ENCODE results near the gene MPND. TPM values are rescaled to one million over a fixed set of nuclear protein-coding genes. Genes with fewer than 3 reads are reported as not detected.
A peak's percentile ranks its signal among the peaks of the same experiment; 100 is the strongest.

Gene MPND
- 10 to 100 TPM; 21.9 to 31.3 TPM for total RNA-seq
- polyA plus RNA-seq (ENCODE audit: insufficient read length in 6 of 6), result 10 to 100 TPM; 19.9 to 27.3 (median 25.8) TPM
- long read RNA-seq, donor 1, transcript MPND-207 (13 exons, 1,611 nt), result major isoform, 6 of 7 reads
- long read RNA-seq, donor 1, partial matches to known transcripts, result 0 of 7 reads
- long read RNA-seq, donor 1, other reads (novel, unspliced or antisense), result 0 of 7 reads
- long read RNA-seq, donor 2, partial matches to known transcripts, result 6 of 9 reads
- long read RNA-seq, donor 2, other reads (novel, unspliced or antisense), result 0 of 9 reads
- long read RNA-seq, donor 3, partial matches to known transcripts, result 0 of 4 reads
- long read RNA-seq, donor 3, other reads (novel, unspliced or antisense), result 0 of 4 reads
- long read RNA-seq, donor 4, partial matches to known transcripts, result 1 of 1 reads
- long read RNA-seq, donor 4, other reads (novel, unspliced or antisense), result 0 of 1 reads
- long read RNA-seq, donor 5, partial matches to known transcripts, result 0 of 2 reads
- long read RNA-seq, donor 5, other reads (novel, unspliced or antisense), result 0 of 2 reads
- long read RNA-seq, donor 6, partial matches to known transcripts, result 0 of 2 reads
- long read RNA-seq, donor 6, other reads (novel, unspliced or antisense), result 0 of 2 reads
- long read RNA-seq, donor 7, partial matches to known transcripts, result 0 of 3 reads
- long read RNA-seq, donor 7, other reads (novel, unspliced or antisense), result 0 of 3 reads
- long read RNA-seq, donor 8, partial matches to known transcripts, result 5 of 5 reads
- long read RNA-seq, donor 8, other reads (novel, unspliced or antisense), result 0 of 5 reads
- long read RNA-seq, donor 9, result 0 reads
- long read RNA-seq, donor 10, partial matches to known transcripts, result 1 of 1 reads
- long read RNA-seq, donor 10, other reads (novel, unspliced or antisense), result 0 of 1 reads
- long read RNA-seq, donor 11, result 0 reads
- long read RNA-seq, donor 12, partial matches to known transcripts, result 0 of 4 reads
- long read RNA-seq, donor 12, other reads (novel, unspliced or antisense), result 0 of 4 reads

GRCh38 chr19:4343370-4344307, at the start of gene MPND:
Gene MPND, plus strand, starts transcription at chr19:4343562. Its CDS starts 32 bp downstream, at chr19:4343594.
- DNase-seq (peak; percentile 87 to 99 (median 94)), ATAC-seq (peak; percentile 87)
- no peak for TF ChIP-seq CTCF (IDR thresholded peaks at IDR 0.05)
- intact Hi-C loops (cut with DNase I), result no loop called here
- Histone ChIP-seq H3K9me3 (no peaks in the 10 kb centered on the region), H3K27ac (peak within 1 kb of the TSS; percentile 88 to 93), H3K27me3 (no peaks in the 10 kb centered on the region), H3K4me3 (peak within 1 kb of the TSS; percentile 59 to 85), H3K36me3 (peaks cover 0 to 18% of the 10 kb centered on the region in 2 donors), H3K4me1 (peaks cover 0 to 27% of the 10 kb centered on the region in 2 donors)

DNA sequence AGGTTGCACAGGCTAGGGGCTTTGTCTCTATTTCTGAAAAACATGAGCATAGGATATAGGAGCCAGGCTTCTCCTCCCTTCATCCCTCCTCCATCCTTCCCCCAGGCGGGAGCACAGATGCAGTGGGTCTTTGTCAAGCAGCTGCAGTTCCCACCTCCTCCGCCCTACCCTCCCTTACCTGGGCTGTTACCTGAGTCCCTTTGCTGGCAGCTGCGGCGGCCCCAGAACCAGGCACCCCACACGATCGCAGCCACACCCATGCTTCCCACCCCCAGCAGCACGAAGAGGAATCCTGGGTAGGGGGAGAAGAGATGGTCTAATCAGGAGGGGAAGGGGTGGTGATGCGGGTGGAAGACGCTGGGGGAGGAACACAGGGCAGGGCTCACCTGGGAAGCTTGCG, 49.0 kb upstream of the MPND start:
- intact Hi-C loops (cut with DNase I), result no loop called here
- TF ChIP-seq CTCF (IDR thresholded peaks at IDR 0.05), result no peak
- H3K36me3 ChIP-seq, result no peaks in the 10 kb centered on the region

GRCh38 chr19:4295972-4296771, 47.2 kb upstream of the MPND start:
- no peaks in the 10 kb centered on the region for H3K4me1 ChIP-seq
- TF ChIP-seq CTCF (IDR thresholded peaks at IDR 0.05), result no peak
- H3K4me3 ChIP-seq, result no peak overlapping the region
- ATAC-seq (no peak), DNase-seq (peak in 1 of 4 donors; percentile 39)
- no peak overlapping the region for H3K27ac ChIP-seq
- intact Hi-C loops (cut with DNase I), result no loop called here
- H3K27me3 ChIP-seq, result peaks cover 0 to 52% of the 10 kb centered on the region in 2 donors
- H3K36me3 ChIP-seq, result no peaks in the 10 kb centered on the region
- no peaks in the 10 kb centered on the region for H3K9me3 ChIP-seq

More for the DNA sequence above, 49.0 kb upstream of the MPND start:
- ATAC-seq (no peak), DNase-seq (no peak)
- H3K4me3 ChIP-seq, result no peak overlapping the region
- no peak overlapping the region for H3K27ac ChIP-seq
- H3K27me3 ChIP-seq, result peaks cover 0 to 70% of the 10 kb centered on the region in 2 donors
- H3K4me1 ChIP-seq, result no peaks in the 10 kb centered on the region
- H3K9me3 ChIP-seq, result no peaks in the 10 kb centered on the region

Measured in left lung (tissue), 14 donors.